HepG2 (cell line): ENCODE results near the gene AGAP1. TPM values are rescaled to one million over a fixed set of nuclear protein-coding genes. Genes with fewer than 3 reads are reported as not detected.

Experiments used
- MAF1 ChIP-seq: sonication (generic); formaldehyde crosslinking; IDR thresholded peaks from 2 replicates; pipeline ENCODE4 v1.5.0; 2020; ENCODE audit warnings: missing genetic modification reagents, borderline replicate concordance
- PTBP1 ChIP-seq: fragments of 200-400 bp; formaldehyde crosslinking; IDR thresholded peaks from 2 replicates; pipeline ENCODE4 v1.6.1; 2018; ENCODE audit warnings: low read length, low read depth; ENCODE audit not compliant: poor library complexity, severe bottlenecking
- SAFB2 ChIP-seq: sonication (generic); formaldehyde crosslinking; IDR thresholded peaks from 2 replicates; pipeline ENCODE4 v1.5.1; 2020; ENCODE audit warnings: missing genetic modification reagents, low read depth, mild to moderate bottlenecking, borderline replicate concordance
- ZNF3 ChIP-seq: IDR thresholded peaks from 2 replicates; pipeline ENCODE4 v1.7.0; 2017; ENCODE audit warnings: inconsistent platforms
- ZNF543 ChIP-seq: sonication (generic); formaldehyde crosslinking; IDR thresholded peaks from 2 replicates; pipeline ENCODE4 v1.4.0; 2020; ENCODE audit warnings: mild to moderate bottlenecking, missing genetic modification reagents
- polyA plus RNA-seq, 8 experiments: library from polyadenylated mRNA; depleted of rRNA in 3 of 8; stranded (reverse) in 7 of 8; unstranded in 1 of 8; fragments of >200 nt; fragmentation: Illumina TruSeq in 4 of 8; extraction: Trizol in 4 of 8; gene quantifications; 2 replicates each; pipeline versions ENCODE4 v1.2.1 to v1.2.3, GENCODE V29; 2011 to 2016; ENCODE audit warnings: low read depth in 4 of 8, missing spikeins in 1 of 8, mixed read lengths in 1 of 8; ENCODE audit not compliant: insufficient read depth in 1 of 8
- total RNA-seq, 5 experiments: library from RNA; depleted of rRNA; stranded (reverse); fragments of >200 nt; fragmentation: Illumina TruSeq; extraction: Trizol; gene quantifications; 2 replicates each; pipeline ENCODE4 v1.2.3, GENCODE V29; 2016; ENCODE audit warnings: low read depth in 1 of 5
- TF ChIP-seq, protein P1 (sequence below): sonication (generic); formaldehyde crosslinking; IDR thresholded peaks from 2 replicates; pipeline ENCODE4 v1.5.1; 2020; ENCODE audit warnings: mild to moderate bottlenecking, missing genetic modification reagents, borderline replicate concordance
- TF ChIP-seq, protein P2 (sequence below), 2 experiments: sonication (generic) in 1 of 2; formaldehyde crosslinking in 1 of 2; IDR thresholded peaks; 2 replicates each; pipeline versions ENCODE4 v1.4.0 to v1.6.1; 2016 to 2020; ENCODE audit warnings: borderline replicate concordance in 1 of 2, low read depth in 1 of 2, mild to moderate bottlenecking in 1 of 2, missing genetic modification reagents in 1 of 2
- TF ChIP-seq, protein P3 (sequence below): conservative IDR thresholded peaks from 2 replicates; pipeline ENCODE4 v1.6.1; 2018; ENCODE audit warnings: missing genetic modification reagents
- TF ChIP-seq, protein P4 (sequence below): sonication (generic); formaldehyde crosslinking; IDR thresholded peaks from 2 replicates; pipeline ENCODE4 v1.4.0; 2020; ENCODE audit warnings: missing genetic modification reagents, mild to moderate bottlenecking, borderline replicate concordance

Gene AGAP1
- total and polyA plus RNA-seq, 2 of the 13 experiments (the other 11 are each of a cell fraction or from before 2014, with no cell fraction given) = 21.2 to 32.7 TPM

DNA sequence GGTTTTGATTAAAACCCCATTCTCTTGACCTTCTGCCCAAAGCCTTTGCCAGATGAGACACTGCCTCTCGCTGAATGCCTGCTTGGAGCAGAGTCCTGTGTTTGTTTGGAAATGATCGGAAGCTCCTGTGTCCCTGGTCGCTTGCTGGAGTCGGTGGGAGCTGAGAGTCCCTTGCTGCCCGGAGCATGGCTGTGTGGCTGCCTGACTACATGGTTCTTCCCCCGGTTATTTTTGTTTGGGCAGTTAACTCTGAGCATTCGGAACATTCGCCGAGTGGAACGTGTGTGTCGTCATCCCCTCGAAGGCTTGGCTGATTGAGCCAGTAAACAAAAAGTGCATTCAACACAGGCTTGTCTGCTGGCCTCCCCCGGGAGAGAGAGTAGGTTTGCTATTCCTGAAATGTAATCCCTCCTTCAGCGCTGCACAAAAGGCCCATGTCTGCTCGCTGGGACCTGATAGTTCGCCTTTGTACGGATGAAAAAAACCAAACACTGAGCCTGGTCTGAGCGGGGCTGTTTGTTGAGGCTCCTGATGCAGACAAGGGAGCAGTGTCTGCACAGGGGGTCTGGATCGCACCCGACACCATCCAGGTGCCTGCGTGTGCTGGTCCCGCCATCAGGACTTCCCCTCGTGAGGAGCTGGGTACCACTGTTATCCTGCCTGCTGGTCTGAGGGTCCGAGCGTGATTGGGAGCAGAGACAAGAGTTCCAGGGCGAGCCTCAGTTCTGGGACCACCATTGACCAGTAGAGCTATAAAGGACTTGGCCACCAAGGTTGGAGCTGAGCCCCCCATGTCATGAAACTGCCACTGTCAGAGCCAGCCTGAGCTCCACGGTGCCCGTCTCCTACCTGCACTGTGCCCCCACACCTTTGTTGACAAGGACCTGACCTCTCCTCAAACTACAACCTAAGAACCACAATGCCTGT, 83.8 kb downstream of the AGAP1 start (continued):
- TF ChIP-seq, protein P1, sequence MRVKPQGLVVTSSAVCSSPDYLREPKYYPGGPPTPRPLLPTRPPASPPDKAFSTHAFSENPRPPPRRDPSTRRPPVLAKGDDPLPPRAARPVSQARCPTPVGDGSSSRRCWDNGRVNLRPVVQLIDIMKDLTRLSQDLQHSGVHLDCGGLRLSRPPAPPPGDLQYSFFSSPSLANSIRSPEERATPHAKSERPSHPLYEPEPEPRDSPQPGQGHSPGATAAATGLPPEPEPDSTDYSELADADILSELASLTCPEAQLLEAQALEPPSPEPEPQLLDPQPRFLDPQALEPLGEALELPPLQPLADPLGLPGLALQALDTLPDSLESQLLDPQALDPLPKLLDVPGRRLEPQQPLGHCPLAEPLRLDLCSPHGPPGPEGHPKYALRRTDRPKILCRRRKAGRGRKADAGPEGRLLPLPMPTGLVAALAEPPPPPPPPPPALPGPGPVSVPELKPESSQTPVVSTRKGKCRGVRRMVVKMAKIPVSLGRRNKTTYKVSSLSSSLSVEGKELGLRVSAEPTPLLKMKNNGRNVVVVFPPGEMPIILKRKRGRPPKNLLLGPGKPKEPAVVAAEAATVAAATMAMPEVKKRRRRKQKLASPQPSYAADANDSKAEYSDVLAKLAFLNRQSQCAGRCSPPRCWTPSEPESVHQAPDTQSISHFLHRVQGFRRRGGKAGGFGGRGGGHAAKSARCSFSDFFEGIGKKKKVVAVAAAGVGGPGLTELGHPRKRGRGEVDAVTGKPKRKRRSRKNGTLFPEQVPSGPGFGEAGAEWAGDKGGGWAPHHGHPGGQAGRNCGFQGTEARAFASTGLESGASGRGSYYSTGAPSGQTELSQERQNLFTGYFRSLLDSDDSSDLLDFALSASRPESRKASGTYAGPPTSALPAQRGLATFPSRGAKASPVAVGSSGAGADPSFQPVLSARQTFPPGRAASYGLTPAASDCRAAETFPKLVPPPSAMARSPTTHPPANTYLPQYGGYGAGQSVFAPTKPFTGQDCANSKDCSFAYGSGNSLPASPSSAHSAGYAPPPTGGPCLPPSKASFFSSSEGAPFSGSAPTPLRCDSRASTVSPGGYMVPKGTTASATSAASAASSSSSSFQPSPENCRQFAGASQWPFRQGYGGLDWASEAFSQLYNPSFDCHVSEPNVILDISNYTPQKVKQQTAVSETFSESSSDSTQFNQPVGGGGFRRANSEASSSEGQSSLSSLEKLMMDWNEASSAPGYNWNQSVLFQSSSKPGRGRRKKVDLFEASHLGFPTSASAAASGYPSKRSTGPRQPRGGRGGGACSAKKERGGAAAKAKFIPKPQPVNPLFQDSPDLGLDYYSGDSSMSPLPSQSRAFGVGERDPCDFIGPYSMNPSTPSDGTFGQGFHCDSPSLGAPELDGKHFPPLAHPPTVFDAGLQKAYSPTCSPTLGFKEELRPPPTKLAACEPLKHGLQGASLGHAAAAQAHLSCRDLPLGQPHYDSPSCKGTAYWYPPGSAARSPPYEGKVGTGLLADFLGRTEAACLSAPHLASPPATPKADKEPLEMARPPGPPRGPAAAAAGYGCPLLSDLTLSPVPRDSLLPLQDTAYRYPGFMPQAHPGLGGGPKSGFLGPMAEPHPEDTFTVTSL (CRISPR knock-in tag) = no peak; the same call in 1 of the 2 replicates
- TF ChIP-seq, protein P2, sequence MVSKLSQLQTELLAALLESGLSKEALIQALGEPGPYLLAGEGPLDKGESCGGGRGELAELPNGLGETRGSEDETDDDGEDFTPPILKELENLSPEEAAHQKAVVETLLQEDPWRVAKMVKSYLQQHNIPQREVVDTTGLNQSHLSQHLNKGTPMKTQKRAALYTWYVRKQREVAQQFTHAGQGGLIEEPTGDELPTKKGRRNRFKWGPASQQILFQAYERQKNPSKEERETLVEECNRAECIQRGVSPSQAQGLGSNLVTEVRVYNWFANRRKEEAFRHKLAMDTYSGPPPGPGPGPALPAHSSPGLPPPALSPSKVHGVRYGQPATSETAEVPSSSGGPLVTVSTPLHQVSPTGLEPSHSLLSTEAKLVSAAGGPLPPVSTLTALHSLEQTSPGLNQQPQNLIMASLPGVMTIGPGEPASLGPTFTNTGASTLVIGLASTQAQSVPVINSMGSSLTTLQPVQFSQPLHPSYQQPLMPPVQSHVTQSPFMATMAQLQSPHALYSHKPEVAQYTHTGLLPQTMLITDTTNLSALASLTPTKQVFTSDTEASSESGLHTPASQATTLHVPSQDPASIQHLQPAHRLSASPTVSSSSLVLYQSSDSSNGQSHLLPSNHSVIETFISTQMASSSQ (IDR thresholded peaks at IDR 0.05; ENCODE audit: low read depth) = no peak
- TF ChIP-seq, protein P2 (CRISPR knock-in tag; IDR thresholded peaks at IDR 0.05; ENCODE audit: borderline replicate concordance) = peak; percentile 67; the same call in 1 of the 2 replicates
- no peak for TF ChIP-seq ZNF3
- TF ChIP-seq, protein P3, sequence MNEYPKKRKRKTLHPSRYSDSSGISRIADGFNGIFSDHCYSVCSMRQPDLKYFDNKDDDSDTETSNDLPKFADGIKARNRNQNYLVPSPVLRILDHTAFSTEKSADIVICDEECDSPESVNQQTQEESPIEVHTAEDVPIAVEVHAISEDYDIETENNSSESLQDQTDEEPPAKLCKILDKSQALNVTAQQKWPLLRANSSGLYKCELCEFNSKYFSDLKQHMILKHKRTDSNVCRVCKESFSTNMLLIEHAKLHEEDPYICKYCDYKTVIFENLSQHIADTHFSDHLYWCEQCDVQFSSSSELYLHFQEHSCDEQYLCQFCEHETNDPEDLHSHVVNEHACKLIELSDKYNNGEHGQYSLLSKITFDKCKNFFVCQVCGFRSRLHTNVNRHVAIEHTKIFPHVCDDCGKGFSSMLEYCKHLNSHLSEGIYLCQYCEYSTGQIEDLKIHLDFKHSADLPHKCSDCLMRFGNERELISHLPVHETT (CRISPR knock-in tag) = no peak
- TF ChIP-seq ZNF543 = peak; percentile 77; the same call in 1 of the 2 replicates
- TF ChIP-seq, protein P4, sequence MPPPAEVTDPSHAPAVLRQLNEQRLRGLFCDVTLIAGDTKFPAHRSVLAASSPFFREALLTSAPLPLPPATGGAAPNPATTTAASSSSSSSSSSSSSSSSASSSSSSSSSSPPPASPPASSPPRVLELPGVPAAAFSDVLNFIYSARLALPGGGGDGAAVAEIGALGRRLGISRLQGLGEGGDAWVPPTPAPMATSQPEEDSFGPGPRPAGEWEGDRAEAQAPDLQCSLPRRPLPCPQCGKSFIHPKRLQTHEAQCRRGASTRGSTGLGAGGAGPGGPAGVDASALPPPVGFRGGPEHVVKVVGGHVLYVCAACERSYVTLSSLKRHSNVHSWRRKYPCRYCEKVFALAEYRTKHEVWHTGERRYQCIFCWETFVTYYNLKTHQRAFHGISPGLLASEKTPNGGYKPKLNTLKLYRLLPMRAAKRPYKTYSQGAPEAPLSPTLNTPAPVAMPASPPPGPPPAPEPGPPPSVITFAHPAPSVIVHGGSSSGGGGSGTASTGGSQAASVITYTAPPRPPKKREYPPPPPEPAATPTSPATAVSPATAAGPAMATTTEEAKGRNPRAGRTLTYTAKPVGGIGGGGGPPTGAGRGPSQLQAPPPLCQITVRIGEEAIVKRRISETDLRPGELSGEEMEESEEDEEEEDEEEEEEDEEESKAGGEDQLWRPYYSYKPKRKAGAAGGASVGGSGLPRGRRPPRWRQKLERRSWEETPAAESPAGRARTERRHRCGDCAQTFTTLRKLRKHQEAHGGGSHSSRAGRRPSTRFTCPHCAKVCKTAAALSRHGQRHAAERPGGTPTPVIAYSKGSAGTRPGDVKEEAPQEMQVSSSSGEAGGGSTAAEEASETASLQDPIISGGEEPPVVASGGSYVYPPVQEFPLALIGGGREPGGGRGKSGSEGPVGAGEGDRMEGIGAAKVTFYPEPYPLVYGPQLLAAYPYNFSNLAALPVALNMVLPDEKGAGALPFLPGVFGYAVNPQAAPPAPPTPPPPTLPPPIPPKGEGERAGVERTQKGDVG (CRISPR knock-in tag) = no peak; the same call in 1 of the 2 replicates
- no peak for TF ChIP-seq SAFB2 (CRISPR knock-in tag)
- TF ChIP-seq MAF1 (CRISPR knock-in tag) = no peak
- no peak for TF ChIP-seq PTBP1
